GM19035 (cell line): ENCODE results near the gene SRGAP2.
A peak's percentile ranks its signal among the peaks of the same experiment; 100 is the strongest.
"Not testable (repeated sequence)": the region's sequence is repeated elsewhere in the genome, so short reads cannot be mapped to it uniquely, and the experiment has no call there.

Experiments
- ATAC-seq: cut with Tn5 transposase; IDR thresholded peaks from one replicate; pipeline ENCODE4 v1.9.1; 2021; ENCODE audit not compliant: unreplicated experiment

The SRGAP2 gene

GRCh38 chr1:206204871-206205270, 1.5 kb downstream of the SRGAP2 start:
- ATAC-seq, result not testable (repeated sequence)

- not testable (repeated sequence) for ATAC-seq
These were observed 2.2 kb downstream of the SRGAP2 start for GRCh38 chr1:206205569-206205968.

- not testable (repeated sequence) for ATAC-seq
These were observed 7.5 kb downstream of the SRGAP2 start for GRCh38 chr1:206210802-206211201.

GRCh38 chr1:206215600-206216392, 12.5 kb downstream of the SRGAP2 start:
- ATAC-seq, result not testable (repeated sequence)

DNA sequence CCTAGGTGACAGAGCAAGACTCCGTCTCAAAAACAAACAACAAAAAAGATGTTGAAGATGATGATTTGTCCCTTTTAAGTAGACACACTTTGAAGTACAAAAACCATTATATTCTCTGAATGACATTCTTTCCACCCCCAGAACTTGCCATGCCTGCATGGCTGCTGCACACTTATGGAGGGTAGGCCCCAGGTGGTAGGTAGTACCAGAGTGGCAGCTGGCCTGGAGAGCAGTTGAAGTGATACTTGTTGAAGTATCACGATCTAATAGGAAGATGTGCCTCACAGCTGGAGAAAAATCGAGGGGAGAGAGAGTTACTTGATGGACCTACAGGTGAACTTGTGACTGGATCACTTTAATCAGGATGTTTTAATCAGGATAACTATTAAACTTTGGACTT, 14.9 kb downstream of the SRGAP2 start:
- not testable (repeated sequence) for ATAC-seq

GRCh38 chr1:206218765-206219164, 15.4 kb downstream of the SRGAP2 start:
- not testable (repeated sequence) for ATAC-seq

DNA sequence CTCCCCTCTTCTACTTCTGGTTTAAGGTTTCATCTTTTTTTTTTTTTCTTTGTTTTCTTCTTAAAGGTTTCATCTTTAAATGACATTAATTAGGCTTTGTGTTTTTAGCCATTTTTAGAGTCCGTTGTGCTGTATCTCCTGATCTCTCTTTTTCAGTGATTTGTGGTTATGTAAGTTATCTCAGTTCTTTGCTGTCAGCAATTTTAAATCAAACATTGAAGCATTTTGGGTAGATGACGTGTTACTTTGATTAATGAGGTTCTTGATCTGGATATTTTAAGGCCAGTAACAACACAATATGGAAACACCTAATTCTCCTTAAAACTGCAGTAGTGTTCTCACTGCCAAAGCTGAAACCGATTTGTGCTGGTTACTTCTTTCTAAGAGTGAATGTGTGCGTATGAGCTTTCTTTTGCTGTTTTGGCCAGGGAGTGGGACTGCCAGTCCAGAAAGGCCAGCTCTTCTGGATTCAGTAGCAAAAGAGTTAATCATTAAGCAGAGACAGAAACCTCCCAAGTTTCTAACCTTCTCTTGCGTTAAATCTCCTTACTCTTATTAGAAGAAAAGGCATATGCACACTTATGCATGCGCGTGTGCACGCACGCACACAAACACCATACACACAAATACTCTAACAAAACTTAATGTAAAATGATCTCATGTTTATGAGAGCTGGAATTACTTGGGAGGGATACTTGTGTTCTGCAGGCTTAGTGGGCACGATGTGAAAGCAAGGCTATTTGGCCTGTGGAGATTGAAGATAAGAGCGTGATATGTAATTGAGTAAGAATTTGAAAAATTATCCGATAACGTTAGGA, 16.4 kb downstream of the SRGAP2 start:
- not testable (repeated sequence) for ATAC-seq

GRCh38 chr1:206220332-206221000, 17.1 kb downstream of the SRGAP2 start:
- not testable (repeated sequence) for ATAC-seq

DNA sequence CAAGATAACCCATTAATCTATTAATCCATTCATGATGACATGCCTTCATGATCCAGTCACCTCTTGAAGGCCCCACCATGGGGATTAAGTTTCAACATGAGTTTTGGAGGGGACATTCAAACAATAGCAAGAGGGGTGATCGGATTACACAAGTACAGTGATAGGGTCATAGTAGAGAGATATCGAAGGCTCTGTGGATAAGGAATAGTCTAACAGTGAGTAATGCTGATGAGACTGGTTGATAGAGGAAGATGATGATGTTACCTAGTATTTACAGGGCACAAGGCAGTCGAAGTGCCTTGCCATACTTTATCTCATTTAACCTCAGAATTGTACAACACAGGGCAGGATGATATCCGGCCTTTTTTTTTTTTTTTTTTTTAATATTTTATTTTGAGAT, 18.2 kb downstream of the SRGAP2 start:
- ATAC-seq, result not testable (repeated sequence)

DNA sequence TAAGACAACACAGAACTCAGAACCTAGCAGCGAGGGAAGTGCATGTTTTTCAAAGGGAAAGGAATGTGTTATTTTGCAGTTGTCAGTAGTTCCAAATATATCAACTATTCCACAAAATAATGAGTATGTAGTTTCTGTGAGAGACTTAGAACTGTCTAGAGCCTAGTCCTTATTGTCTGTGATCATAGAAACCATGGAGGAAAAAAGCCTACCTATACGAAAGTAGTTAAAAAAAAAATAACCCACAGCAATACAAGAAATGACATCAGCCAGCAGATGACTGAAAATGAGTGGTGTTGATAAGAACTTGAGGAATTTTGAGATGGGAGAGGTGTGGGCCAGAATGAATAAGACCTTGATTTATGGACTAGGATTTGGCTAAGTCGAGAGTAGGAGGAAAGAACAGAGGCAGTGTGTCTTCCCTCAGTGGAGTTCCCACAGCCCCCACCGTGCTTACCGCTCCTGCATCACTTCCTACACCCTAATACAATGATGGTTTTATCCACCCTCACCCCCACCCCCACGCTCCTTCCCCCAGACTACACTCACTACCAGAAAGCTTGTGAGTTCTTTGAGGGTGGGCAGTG, 20.9 kb downstream of the SRGAP2 start:
- not testable (repeated sequence) for ATAC-seq

DNA sequence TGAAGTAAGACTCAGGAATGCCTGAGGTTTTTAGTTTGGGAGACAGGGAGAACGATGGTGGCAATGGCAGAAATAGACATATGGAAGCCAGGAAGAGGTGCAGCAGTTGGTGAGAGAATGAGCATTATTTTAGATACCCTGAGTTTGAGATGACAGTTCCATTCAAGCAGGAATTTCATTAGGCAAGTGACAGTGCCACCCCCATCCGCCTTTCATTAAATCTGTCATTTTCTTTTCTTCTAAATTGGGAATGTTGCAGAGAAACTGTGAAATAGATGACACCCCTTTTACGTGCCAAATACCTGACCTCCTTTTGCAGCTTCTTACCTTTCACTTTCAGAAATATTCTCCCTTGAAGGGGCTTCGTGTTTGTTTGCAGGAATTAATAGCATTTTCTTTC, 22.0 kb downstream of the SRGAP2 start:
- not testable (repeated sequence) for ATAC-seq

GRCh38 chr1:206226886-206227285, 23.5 kb downstream of the SRGAP2 start:
- not testable (repeated sequence) for ATAC-seq

DNA sequence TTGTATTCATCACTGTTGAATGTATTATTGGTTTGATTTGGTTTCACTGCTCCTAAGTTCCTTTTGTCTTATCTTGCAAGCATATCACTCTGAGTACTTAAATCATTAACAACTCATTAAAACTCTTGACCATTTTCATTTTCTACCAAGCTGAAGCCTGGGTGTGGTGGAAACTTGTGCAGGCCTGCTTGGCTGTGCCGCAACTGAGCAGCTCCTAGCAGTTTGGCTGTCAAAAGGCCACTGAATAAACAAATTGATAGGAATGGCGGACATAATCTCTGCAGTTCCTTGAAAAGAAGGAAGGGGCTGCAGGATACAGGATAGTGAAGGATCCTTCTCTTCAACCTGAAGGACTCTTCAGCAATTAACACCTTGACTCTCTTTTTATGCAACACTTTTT, 25.9 kb downstream of the SRGAP2 start:
- ATAC-seq, result not testable (repeated sequence)

DNA sequence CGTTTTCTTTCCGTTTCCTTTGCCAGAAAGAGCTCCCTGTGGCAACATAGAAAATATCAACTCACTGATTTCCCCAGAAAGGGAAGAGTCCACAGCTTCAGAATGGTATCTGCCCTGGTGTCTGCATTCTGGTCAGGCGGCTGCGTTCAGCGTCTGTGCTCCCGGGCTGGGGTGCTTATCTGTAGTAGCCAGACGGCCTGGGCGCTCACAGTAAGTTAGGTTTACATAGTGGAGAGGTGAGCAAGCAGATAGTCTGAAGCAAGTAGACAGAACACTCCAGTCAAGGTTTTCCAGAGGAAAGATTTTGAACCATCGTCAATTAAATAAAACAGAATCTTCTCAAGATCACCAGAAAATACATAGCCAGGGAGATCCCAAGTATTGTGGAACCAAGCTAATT, 28.6 kb downstream of the SRGAP2 start:
- not testable (repeated sequence) for ATAC-seq

GRCh38 chr1:206232970-206233645, 29.8 kb downstream of the SRGAP2 start:
- not testable (repeated sequence) for ATAC-seq

DNA sequence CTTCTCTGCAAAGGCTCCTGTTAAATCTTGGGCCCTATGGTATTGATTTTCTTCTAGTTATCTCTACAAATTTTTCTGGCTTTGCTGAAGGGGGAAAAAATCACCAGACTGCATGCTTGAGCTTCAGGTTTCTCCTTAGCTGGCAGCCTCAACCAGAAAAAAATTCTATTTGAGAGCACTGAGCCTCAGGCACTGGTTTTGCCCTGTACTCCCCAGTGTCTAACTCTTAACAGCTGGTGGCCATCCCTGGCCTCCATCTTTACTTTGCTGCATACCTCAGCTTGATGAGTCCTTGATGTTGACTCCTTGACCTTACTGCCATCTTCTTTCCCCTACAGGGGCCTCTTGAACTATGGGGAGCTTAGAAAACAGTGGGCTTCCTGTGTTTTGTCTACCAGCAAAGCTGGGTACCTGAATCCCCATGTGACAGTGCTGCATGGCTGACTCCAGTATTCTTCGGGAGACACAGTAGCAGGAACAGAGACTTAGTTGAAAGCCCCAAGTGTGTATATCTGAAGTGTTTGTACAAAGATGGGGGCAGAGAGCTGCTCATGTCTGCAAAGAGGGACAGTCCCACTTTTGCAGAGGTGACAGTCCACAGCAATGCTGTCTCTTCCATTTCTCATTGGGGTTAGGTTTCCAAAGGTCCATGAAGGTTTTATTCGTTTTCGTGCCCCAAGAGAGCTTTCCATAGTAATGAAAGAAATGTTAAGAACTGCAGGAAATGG, 31.0 kb downstream of the SRGAP2 start:
- not testable (repeated sequence) for ATAC-seq

GRCh38 chr1:206235190-206235589, 31.8 kb downstream of the SRGAP2 start:
- not testable (repeated sequence) for ATAC-seq

DNA sequence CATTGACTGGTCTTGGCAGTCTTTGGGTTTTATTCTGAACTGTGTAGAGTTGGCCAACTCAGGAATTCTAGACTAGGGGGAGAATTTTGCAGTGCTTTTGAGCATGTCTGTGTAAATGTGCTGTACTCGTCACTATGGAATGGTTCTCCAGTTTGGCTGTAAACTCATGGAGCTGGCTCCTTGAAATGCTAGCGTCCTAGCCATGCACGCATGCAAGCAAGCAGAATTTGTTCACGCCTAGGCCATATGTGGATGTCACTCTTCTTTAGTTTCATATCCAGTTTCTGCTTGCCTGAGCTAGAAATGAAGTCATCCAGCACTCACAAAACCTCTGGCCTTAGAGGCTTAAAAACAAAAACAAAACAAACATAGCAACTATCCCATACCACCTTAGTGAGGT, 36.9 kb downstream of the SRGAP2 start:
- ATAC-seq, result not testable (repeated sequence)

- ATAC-seq, result peak; percentile 96
These were observed 40.0 kb downstream of the SRGAP2 start for GRCh38 chr1:206243335-206243734.

GRCh38 chr1:206245479-206245878, 42.1 kb downstream of the SRGAP2 start:
- not testable (repeated sequence) for ATAC-seq
